Measurements from ENCODE around the gene IRX4.

GRCh38 chr5:1926071-1926440 is 43.3 kb upstream of the IRX4 start:
- TF ChIP-seq POLR2A (IDR thresholded peaks at IDR 0.05) (no peak), CTCF (IDR thresholded peaks at IDR 0.05) (no peak)
